H1 (cell line): ENCODE measurements around the gene SAG. TPM values are rescaled to one million over a fixed set of nuclear protein-coding genes. Genes with fewer than 3 reads are reported as not detected.

ENCODE experiments used
- ASH2L ChIP-seq: fragments of 200-600, 300-600 bp; sonication (generic); IDR thresholded peaks from one replicate; pipeline ENCODE4 v1.7.1; 2017; ENCODE audit warnings: low read length
- KDM5A ChIP-seq: fragments of 200-600 bp; IDR thresholded peaks from 2 replicates; pipeline ENCODE4 v1.7.1; 2012; ENCODE audit warnings: mild to moderate bottlenecking, low read length, inconsistent platforms, mixed read lengths
- RAD21 ChIP-seq, 2 experiments: IDR thresholded peaks in 1 of 2; conservative IDR thresholded peaks in 1 of 2; 2 replicates each; pipeline ENCODE4 v1.6.1; 2011; ENCODE audit warnings: low read depth in 2 of 2, low read length in 2 of 2, improper control_type of control experiment in 1 of 2, inconsistent platforms in 1 of 2, mild to moderate bottlenecking in 1 of 2, moderate library complexity in 1 of 2
- TCF12 ChIP-seq: IDR thresholded peaks from 2 replicates; pipeline ENCODE4 v1.6.1; 2011; ENCODE audit warnings: low read depth, mild to moderate bottlenecking, low read length
- polyA plus RNA-seq, 7 experiments: library from polyadenylated mRNA; depleted of rRNA in 3 of 7; stranded (reverse) in 5 of 7; unstranded in 2 of 7; fragments of >200 nt in 5 of 7; fragments of 200-250 nt in 2 of 7; gene quantifications; 1 replicate in 5 of 7; 2 replicates in 1 of 7; 4 replicates in 1 of 7; pipeline versions ENCODE4 v1.2.1 to v1.2.3, GENCODE V29; 2011 to 2013; ENCODE audit warnings: missing spikeins in 2 of 7, mixed read lengths in 2 of 7
- total RNA-seq: library from RNA; stranded (reverse); fragmentation: NEBNext Ultra II Directional; extraction: Animal tissue kit (Norgen Biotek cat#: 25700); gene quantifications from 2 replicates; pipeline ENCODE4 v1.2.1, GENCODE V29; 2021
- TF ChIP-seq, protein P1 (sequence below): fragments of 300-600 bp; sonication (generic); IDR thresholded peaks from 2 replicates; pipeline ENCODE4 v1.7.1; 2012; ENCODE audit warnings: low read length, moderate library complexity, mild to moderate bottlenecking, inconsistent platforms; ENCODE audit not compliant: insufficient replicate concordance

SAG gene
- total and polyA plus RNA-seq, 2 of the 8 experiments (the other 6 are each of a cell fraction or from before 2014, with no cell fraction given) = not detected

DNA sequence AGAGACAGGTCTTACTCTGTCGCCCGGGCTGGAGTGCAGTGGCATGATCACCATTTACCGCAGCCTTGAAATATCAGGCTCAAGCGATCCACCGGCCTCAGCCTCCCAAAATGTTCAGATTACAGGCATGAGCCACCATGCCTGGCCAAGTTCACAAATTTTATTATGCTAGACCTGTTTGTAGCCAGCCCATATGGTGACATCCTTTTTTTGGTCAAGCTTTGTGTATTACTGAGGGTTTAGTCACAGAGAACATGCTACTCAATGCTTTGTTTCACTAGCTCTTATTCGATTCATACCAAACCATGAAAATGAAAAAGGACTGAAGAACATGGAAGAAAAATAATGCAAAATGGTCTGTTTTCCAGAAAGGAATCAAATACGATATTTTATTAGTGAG lies 88.1 kb downstream of the SAG start (continued):
- TF ChIP-seq, protein P1, sequence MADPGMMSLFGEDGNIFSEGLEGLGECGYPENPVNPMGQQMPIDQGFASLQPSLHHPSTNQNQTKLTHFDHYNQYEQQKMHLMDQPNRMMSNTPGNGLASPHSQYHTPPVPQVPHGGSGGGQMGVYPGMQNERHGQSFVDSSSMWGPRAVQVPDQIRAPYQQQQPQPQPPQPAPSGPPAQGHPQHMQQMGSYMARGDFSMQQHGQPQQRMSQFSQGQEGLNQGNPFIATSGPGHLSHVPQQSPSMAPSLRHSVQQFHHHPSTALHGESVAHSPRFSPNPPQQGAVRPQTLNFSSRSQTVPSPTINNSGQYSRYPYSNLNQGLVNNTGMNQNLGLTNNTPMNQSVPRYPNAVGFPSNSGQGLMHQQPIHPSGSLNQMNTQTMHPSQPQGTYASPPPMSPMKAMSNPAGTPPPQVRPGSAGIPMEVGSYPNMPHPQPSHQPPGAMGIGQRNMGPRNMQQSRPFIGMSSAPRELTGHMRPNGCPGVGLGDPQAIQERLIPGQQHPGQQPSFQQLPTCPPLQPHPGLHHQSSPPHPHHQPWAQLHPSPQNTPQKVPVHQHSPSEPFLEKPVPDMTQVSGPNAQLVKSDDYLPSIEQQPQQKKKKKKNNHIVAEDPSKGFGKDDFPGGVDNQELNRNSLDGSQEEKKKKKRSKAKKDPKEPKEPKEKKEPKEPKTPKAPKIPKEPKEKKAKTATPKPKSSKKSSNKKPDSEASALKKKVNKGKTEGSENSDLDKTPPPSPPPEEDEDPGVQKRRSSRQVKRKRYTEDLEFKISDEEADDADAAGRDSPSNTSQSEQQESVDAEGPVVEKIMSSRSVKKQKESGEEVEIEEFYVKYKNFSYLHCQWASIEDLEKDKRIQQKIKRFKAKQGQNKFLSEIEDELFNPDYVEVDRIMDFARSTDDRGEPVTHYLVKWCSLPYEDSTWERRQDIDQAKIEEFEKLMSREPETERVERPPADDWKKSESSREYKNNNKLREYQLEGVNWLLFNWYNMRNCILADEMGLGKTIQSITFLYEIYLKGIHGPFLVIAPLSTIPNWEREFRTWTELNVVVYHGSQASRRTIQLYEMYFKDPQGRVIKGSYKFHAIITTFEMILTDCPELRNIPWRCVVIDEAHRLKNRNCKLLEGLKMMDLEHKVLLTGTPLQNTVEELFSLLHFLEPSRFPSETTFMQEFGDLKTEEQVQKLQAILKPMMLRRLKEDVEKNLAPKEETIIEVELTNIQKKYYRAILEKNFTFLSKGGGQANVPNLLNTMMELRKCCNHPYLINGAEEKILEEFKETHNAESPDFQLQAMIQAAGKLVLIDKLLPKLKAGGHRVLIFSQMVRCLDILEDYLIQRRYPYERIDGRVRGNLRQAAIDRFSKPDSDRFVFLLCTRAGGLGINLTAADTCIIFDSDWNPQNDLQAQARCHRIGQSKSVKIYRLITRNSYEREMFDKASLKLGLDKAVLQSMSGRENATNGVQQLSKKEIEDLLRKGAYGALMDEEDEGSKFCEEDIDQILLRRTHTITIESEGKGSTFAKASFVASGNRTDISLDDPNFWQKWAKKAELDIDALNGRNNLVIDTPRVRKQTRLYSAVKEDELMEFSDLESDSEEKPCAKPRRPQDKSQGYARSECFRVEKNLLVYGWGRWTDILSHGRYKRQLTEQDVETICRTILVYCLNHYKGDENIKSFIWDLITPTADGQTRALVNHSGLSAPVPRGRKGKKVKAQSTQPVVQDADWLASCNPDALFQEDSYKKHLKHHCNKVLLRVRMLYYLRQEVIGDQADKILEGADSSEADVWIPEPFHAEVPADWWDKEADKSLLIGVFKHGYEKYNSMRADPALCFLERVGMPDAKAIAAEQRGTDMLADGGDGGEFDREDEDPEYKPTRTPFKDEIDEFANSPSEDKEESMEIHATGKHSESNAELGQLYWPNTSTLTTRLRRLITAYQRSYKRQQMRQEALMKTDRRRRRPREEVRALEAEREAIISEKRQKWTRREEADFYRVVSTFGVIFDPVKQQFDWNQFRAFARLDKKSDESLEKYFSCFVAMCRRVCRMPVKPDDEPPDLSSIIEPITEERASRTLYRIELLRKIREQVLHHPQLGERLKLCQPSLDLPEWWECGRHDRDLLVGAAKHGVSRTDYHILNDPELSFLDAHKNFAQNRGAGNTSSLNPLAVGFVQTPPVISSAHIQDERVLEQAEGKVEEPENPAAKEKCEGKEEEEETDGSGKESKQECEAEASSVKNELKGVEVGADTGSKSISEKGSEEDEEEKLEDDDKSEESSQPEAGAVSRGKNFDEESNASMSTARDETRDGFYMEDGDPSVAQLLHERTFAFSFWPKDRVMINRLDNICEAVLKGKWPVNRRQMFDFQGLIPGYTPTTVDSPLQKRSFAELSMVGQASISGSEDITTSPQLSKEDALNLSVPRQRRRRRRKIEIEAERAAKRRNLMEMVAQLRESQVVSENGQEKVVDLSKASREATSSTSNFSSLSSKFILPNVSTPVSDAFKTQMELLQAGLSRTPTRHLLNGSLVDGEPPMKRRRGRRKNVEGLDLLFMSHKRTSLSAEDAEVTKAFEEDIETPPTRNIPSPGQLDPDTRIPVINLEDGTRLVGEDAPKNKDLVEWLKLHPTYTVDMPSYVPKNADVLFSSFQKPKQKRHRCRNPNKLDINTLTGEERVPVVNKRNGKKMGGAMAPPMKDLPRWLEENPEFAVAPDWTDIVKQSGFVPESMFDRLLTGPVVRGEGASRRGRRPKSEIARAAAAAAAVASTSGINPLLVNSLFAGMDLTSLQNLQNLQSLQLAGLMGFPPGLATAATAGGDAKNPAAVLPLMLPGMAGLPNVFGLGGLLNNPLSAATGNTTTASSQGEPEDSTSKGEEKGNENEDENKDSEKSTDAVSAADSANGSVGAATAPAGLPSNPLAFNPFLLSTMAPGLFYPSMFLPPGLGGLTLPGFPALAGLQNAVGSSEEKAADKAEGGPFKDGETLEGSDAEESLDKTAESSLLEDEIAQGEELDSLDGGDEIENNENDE = no peak
- no peak for TF ChIP-seq RAD21 (IDR thresholded peaks at IDR 0.05 in 1 of 2, conservative IDR thresholded peaks at IDR 0.05 in 1 of 2; ENCODE audit: low read depth in 2 of 2, low read length in 2 of 2)
- TF ChIP-seq TCF12 = no peak
- TF ChIP-seq ASH2L = no peak
- TF ChIP-seq KDM5A = no peak
